SK-N-MC (cell line): Measurements from ENCODE around the gene TINCR.
A peak's percentile ranks its signal among the peaks of the same experiment; 100 is the strongest.

Experiments
- DNase-seq: peaks from one replicate; pipeline ENCODE4 v3.0.0-alpha.2; 2011; ENCODE audit warnings: low read depth, low spot score
- H3K27ac ChIP-seq: fragments of 200-600 bp; sonication (generic); 2 replicates; pipeline ENCODE4 v1.5.1; 2016; ENCODE audit warnings: mixed run types
- H3K36me3 ChIP-seq: fragments of 200-600 bp; sonication (generic); 2 replicates; pipeline ENCODE4 v1.6.1; 2017; ENCODE audit warnings: antibody characterized with exemption, low read length, mixed read lengths; ENCODE audit not compliant: insufficient read depth
- H3K4me3 ChIP-seq: fragments of 200-600 bp; sonication (generic); 2 replicates; pipeline ENCODE4 v1.5.1; 2016
- H3K9ac ChIP-seq: fragments of 200-600 bp; sonication (generic); 2 replicates; pipeline ENCODE4 v1.8.0; 2017; ENCODE audit warnings: mixed run types, mixed read lengths; ENCODE audit not compliant: insufficient read length
- H3K9me3 ChIP-seq: fragments of 200-600 bp; sonication (generic); 2 replicates; pipeline ENCODE4 v1.6.1; 2017; ENCODE audit warnings: low read depth, mild to moderate bottlenecking, antibody characterized with exemption, low read length, moderate library complexity, mixed read lengths
- EZH2 ChIP-seq: fragments of 200-600 bp; sonication (generic); IDR thresholded peaks from one replicate; pipeline ENCODE4 v1.6.1; 2017; ENCODE audit warnings: antibody characterized with exemption
- FOXP2 ChIP-seq: optimal IDR thresholded peaks from 2 replicates; pipeline ENCODE3; 2011; ENCODE audit warnings: mild to moderate bottlenecking, moderate library complexity; ENCODE audit not compliant: insufficient read depth; ENCODE audit errors: extremely low read length, control extremely low read depth
- POLR2AphosphoS5 ChIP-seq: IDR thresholded peaks from 2 replicates; pipeline ENCODE4 v1.6.1; 2012; ENCODE audit warnings: mild to moderate bottlenecking, low read depth, low read length, borderline replicate concordance

The TINCR gene

GRCh38 chr19:5591476-5591875, 23.7 kb upstream of the TINCR start:
- TF ChIP-seq EZH2 (no peak), FOXP2 (no peak), POLR2AphosphoS5 (no peak)
- Histone ChIP-seq H3K4me3 (no peak overlapping the region), H3K36me3 (peaks cover 92% of the 10 kb centered on the region), H3K9ac (no peak overlapping the region), H3K9me3 (no peaks in the 10 kb centered on the region), H3K27ac (no peak overlapping the region)
- no peak for DNase-seq

GRCh38 chr19:5590865-5591154, 23.1 kb upstream of the TINCR start:
- H3K4me3 ChIP-seq = no peak overlapping the region
- peaks cover 89% of the 10 kb centered on the region for H3K36me3 ChIP-seq
- TF ChIP-seq EZH2 = no peak
- TF ChIP-seq FOXP2 = no peak
- no peak for TF ChIP-seq POLR2AphosphoS5
- H3K9me3 ChIP-seq = no peaks in the 10 kb centered on the region
- H3K27ac ChIP-seq = no peak overlapping the region
- H3K9ac ChIP-seq = no peak overlapping the region
- DNase-seq = no peak

GRCh38 chr19:5590151-5590864, 22.6 kb upstream of the TINCR start:
- Histone ChIP-seq H3K9ac (no peak overlapping the region), H3K36me3 (peaks cover 84% of the 10 kb centered on the region), H3K4me3 (no peak overlapping the region), H3K27ac (no peak overlapping the region), H3K9me3 (no peaks in the 10 kb centered on the region)
- no peak for DNase-seq
- TF ChIP-seq POLR2AphosphoS5 (no peak), FOXP2 (no peak), EZH2 (no peak)

GRCh38 chr19:5588906-5589676, 21.3 kb upstream of the TINCR start:
- no peak for DNase-seq
- Histone ChIP-seq H3K9me3 (no peaks in the 10 kb centered on the region), H3K4me3 (no peak overlapping the region), H3K9ac (no peak overlapping the region), H3K36me3 (peaks cover 76% of the 10 kb centered on the region), H3K27ac (no peak overlapping the region)
- no peak for TF ChIP-seq POLR2AphosphoS5

- H3K27ac ChIP-seq = 0 out of 2 replicates have a peak overlapping the region, but pooled peaks have one; percentile 25
- no peak overlapping the region for H3K9ac ChIP-seq
- no peak for DNase-seq
- H3K4me3 ChIP-seq = no peak overlapping the region
- H3K9me3 ChIP-seq = no peaks in the 10 kb centered on the region
- TF ChIP-seq POLR2AphosphoS5 = no peak
- no peak for TF ChIP-seq FOXP2
- no peak for TF ChIP-seq EZH2
- peaks cover 70% of the 10 kb centered on the region for H3K36me3 ChIP-seq
Measured at GRCh38 chr19:5588441-5588840, 20.7 kb upstream of the TINCR start.

GRCh38 chr19:5587661-5588060, 19.9 kb upstream of the TINCR start:
- Histone ChIP-seq H3K9me3 (no peaks in the 10 kb centered on the region), H3K36me3 (peaks cover 62% of the 10 kb centered on the region), H3K27ac (no peak overlapping the region), H3K9ac (no peak overlapping the region), H3K4me3 (no peak overlapping the region)
- no peak for TF ChIP-seq EZH2
- TF ChIP-seq FOXP2 = no peak
- no peak for TF ChIP-seq POLR2AphosphoS5
- DNase-seq = no peak

GRCh38 chr19:5587071-5587455, 19.3 kb upstream of the TINCR start:
- H3K36me3 ChIP-seq = peaks cover 56% of the 10 kb centered on the region

GRCh38 chr19:5586300-5587070, 18.7 kb upstream of the TINCR start:
- no peak overlapping the region for H3K9ac ChIP-seq
- H3K36me3 ChIP-seq = peaks cover 50% of the 10 kb centered on the region
- peak overlapping the region; percentile 86 for H3K27ac ChIP-seq
- peak overlapping the region; percentile 47 for H3K4me3 ChIP-seq
- H3K9me3 ChIP-seq = no peaks in the 10 kb centered on the region
- TF ChIP-seq EZH2 = no peak
- TF ChIP-seq FOXP2 = no peak
- TF ChIP-seq POLR2AphosphoS5 = no peak; the same call in 1 of the 2 replicates
- DNase-seq = no peak

More at GRCh38 chr19:5587071-5587455, 19.3 kb upstream of the TINCR start:
- no peak overlapping the region for H3K9ac ChIP-seq
- H3K9me3 ChIP-seq = no peaks in the 10 kb centered on the region
- TF ChIP-seq FOXP2 (no peak), POLR2AphosphoS5 (no peak), EZH2 (no peak)
- H3K4me3 ChIP-seq = no peak overlapping the region
- H3K27ac ChIP-seq = 0 out of 2 replicates have a peak overlapping the region, but pooled peaks have one; percentile 36
- DNase-seq = no peak
